Stimulated activated CD4-positive, alpha-beta T cell treated with anti-CD3 and anti-CD28 coated beads, Interleukin-1b, Interleukin-23, amount 100 ng/mL, for 1 hour (primary cell): ENCODE data around the gene TYSND1.
"Not testable (repeated sequence)": the region's sequence is repeated elsewhere in the genome, so short reads cannot be mapped to it uniquely, and the experiment has no call there.

ENCODE experiments used
- DNase-seq, 2 donors: peaks; one replicate each; pipeline ENCODE4 v3.0.0-alpha.2; 2020; ENCODE audit warnings: low read depth in 2 of 2

TYSND1 gene

GRCh38 chr10:70146489-70147258, at the start of gene TYSND1:
Gene TYSND1 (minus strand): TSS chr10:70146700. CDS start chr10:70146586, 114 bp downstream.
- peak; percentile 75 to 77 for DNase-seq

GRCh38 chr10:70193391-70193844, 46.9 kb upstream of the TYSND1 start:
- no peak for DNase-seq

GRCh38 chr10:70192326-70192968, 45.9 kb upstream of the TYSND1 start:
- no peak for DNase-seq

GRCh38 chr10:70191972-70192305, 45.4 kb upstream of the TYSND1 start:
- DNase-seq = no peak

GRCh38 chr10:70191161-70191971, 44.9 kb upstream of the TYSND1 start:
- no peak for DNase-seq

GRCh38 chr10:70190581-70190980, 44.1 kb upstream of the TYSND1 start:
- DNase-seq = no peak

GRCh38 chr10:70190102-70190501, 43.6 kb upstream of the TYSND1 start:
- no peak for DNase-seq

- no peak for DNase-seq
These were observed 42.3 kb upstream of the TYSND1 start for GRCh38 chr10:70188768-70189167.

GRCh38 chr10:70186571-70186970, 40.1 kb upstream of the TYSND1 start:
- DNase-seq = no peak

GRCh38 chr10:70186090-70186489, 39.6 kb upstream of the TYSND1 start:
- no peak for DNase-seq

- no peak for DNase-seq
These were observed 36.8 kb upstream of the TYSND1 start for GRCh38 chr10:70183304-70183703.

GRCh38 chr10:70179209-70179608, 32.7 kb upstream of the TYSND1 start:
- DNase-seq = not testable (repeated sequence)

GRCh38 chr10:70178139-70178725, 31.7 kb upstream of the TYSND1 start:
- no peak for DNase-seq

- DNase-seq = no peak
These were observed 29.9 kb upstream of the TYSND1 start for GRCh38 chr10:70176441-70176840.

- no peak for DNase-seq
These were observed 29.0 kb upstream of the TYSND1 start for GRCh38 chr10:70175516-70175915.

- no peak for DNase-seq
These were observed 27.7 kb upstream of the TYSND1 start for GRCh38 chr10:70174058-70174741.

- DNase-seq = no peak
These were observed 23.3 kb upstream of the TYSND1 start for GRCh38 chr10:70169649-70170364.

GRCh38 chr10:70169011-70169410, 22.5 kb upstream of the TYSND1 start:
- no peak for DNase-seq

GRCh38 chr10:70167246-70167645, 20.7 kb upstream of the TYSND1 start:
- DNase-seq = no peak

- DNase-seq = no peak
These were observed 19.9 kb upstream of the TYSND1 start for GRCh38 chr10:70166394-70166793.

- no peak for DNase-seq
These were observed 17.7 kb upstream of the TYSND1 start for GRCh38 chr10:70164163-70164562.
